ENCODE data around the gene CCDC47.

DNA sequence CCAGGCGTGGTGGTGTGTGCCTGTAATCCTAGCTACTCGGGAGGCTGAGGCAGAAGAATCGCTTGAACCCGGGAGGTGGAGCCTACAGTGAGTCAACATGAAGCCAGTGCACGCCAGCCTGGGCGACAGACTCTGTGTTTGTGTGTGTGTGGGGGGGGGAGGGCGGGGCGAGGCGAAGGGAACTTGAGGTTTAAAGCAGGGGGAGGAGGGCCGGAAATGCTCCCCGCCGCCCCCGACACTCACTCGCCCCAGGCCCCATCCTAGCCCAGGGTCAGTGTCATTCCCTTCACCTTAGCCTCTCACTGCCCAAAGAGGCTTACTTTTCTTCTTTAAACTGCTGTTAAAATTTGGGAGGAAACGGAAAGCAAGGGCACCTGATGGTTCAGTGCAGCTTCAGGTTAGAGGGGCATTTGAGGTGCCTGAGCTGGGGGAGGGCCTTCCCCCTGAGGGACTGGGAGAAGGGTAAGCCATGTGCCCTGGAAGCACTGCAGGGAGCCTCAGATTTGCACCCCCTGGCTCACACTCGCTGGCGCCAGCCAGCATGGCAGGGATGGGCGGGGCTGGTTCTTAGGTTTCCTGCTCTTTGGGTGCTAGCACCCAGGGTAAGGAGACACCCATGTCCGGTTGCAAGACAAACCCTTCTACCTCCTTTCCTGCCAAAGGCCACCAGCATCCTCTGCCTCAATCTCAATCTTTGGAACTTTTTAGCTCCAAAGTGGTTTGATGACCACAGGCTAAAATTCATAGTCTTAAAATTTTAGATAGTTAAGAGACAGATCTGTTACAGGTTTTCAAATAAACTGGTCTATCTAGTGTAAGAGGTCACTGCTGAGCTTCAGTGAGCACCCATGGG lies 71.3 kb downstream of the CCDC47 start:
- TF ChIP-seq, protein P1, sequence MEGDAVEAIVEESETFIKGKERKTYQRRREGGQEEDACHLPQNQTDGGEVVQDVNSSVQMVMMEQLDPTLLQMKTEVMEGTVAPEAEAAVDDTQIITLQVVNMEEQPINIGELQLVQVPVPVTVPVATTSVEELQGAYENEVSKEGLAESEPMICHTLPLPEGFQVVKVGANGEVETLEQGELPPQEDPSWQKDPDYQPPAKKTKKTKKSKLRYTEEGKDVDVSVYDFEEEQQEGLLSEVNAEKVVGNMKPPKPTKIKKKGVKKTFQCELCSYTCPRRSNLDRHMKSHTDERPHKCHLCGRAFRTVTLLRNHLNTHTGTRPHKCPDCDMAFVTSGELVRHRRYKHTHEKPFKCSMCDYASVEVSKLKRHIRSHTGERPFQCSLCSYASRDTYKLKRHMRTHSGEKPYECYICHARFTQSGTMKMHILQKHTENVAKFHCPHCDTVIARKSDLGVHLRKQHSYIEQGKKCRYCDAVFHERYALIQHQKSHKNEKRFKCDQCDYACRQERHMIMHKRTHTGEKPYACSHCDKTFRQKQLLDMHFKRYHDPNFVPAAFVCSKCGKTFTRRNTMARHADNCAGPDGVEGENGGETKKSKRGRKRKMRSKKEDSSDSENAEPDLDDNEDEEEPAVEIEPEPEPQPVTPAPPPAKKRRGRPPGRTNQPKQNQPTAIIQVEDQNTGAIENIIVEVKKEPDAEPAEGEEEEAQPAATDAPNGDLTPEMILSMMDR (IDR thresholded peaks at IDR 0.05) = no peak
- TF ChIP-seq EZH2 (IDR thresholded peaks at IDR 0.05; ENCODE audit: borderline replicate concordance, insufficient read depth, low read depth, low read length, poor library complexity, severe bottlenecking) = no peak

Data from B cell (primary cell).